Activated CD8-positive, alpha-beta T cell treated with anti-CD3 and anti-CD28 coated beads for 36 hours (primary cell): ENCODE measurements around the gene FILIP1. TPM values are rescaled to one million over a fixed set of nuclear protein-coding genes. Genes with fewer than 3 reads are reported as not detected.

Experiments used
- ATAC-seq: fragments of 200-7000 bp; cut with Tn5 transposase; one replicate; pipeline ENCODE4 v1.10.0; 2021; ENCODE audit warnings: mild to moderate bottlenecking, moderate library complexity
- CTCF ChIA-PET: fragments of 350-600 bp; sonication (Branson Sonifier 250); formaldehyde crosslinking; loops from one replicate; lab custom pipeline; 2021; ENCODE audit warnings: antibody characterized with exemption; lab: Charles Lee
- POLR2A ChIA-PET: fragments of 350-600 bp; sonication (Branson Sonifier 250); formaldehyde crosslinking; loops from one replicate; lab custom pipeline; 2021; ENCODE audit warnings: antibody characterized with exemption; lab: Charles Lee
- DNase-seq: peaks from one replicate; pipeline ENCODE4 v3.0.0-alpha.2; 2020
- H3K27ac Mint-ChIP-seq: one replicate; pipeline ENCODE4 v1.8.0; 2021; ENCODE audit warnings: mild to moderate bottlenecking, mixed read lengths
- H3K27me3 Mint-ChIP-seq: one replicate; pipeline ENCODE4 v1.8.0; 2021; ENCODE audit warnings: mixed read lengths
- H3K36me3 Mint-ChIP-seq: one replicate; pipeline ENCODE4 v1.8.0; 2021; ENCODE audit warnings: low read depth, mixed read lengths
- H3K4me1 Mint-ChIP-seq: one replicate; pipeline ENCODE4 v1.8.0; 2021; ENCODE audit warnings: low read depth, mixed read lengths
- H3K4me3 Mint-ChIP-seq: one replicate; pipeline ENCODE4 v1.8.0; 2021; ENCODE audit warnings: mild to moderate bottlenecking, moderate library complexity, mixed read lengths
- H3K9me3 Mint-ChIP-seq: one replicate; pipeline ENCODE4 v1.8.0; 2021; ENCODE audit warnings: mixed read lengths
- CTCF ChIP-seq: fragments of 200-600 bp; IDR thresholded peaks from one replicate; pipeline ENCODE4 v1.8.0; 2022; ENCODE audit warnings: antibody characterized with exemption, mild to moderate bottlenecking
- intact Hi-C: fragments of 100-400 bp; cut with micrococcal nuclease; formaldehyde crosslinking; loops from one replicate; pipeline ENCODE4 v1.10.0; 2022
- total RNA-seq, 2 experiments: library from RNA; stranded (reverse); gene quantifications; one replicate each; pipeline ENCODE4 v1.2.3, GENCODE V29; 2021

The FILIP1 gene
- total RNA-seq, 2 experiments from 2014 or later: 0.07 TPM; not detected in 1

GRCh38 chr6:75333676-75334200, 159.9 kb downstream of the FILIP1 start:
- H3K4me1 Mint-ChIP-seq: no peaks in the 10 kb centered on the region
- H3K27ac Mint-ChIP-seq: no peak overlapping the region
- H3K27me3 Mint-ChIP-seq: peaks cover 14% of the 10 kb centered on the region
- intact Hi-C loops: no loop called here
- DNase-seq (no peak), ATAC-seq (no peak)
- TF ChIP-seq CTCF: no peak
- POLR2A ChIA-PET: no interaction called here
- no peak overlapping the region for H3K4me3 Mint-ChIP-seq
- CTCF ChIA-PET: interaction anchor here (1.3 kb wide), 1 partner anchor 191 kb away, joined by 3 read pairs; no protein-coding TSS in a partner anchor
- no peaks in the 10 kb centered on the region for H3K36me3 Mint-ChIP-seq
- no peaks in the 10 kb centered on the region for H3K9me3 Mint-ChIP-seq

GRCh38 chr6:75331151-75331550, 162.4 kb downstream of the FILIP1 start:
- Mint-ChIP-seq H3K36me3 (no peaks in the 10 kb centered on the region), H3K27ac (no peak overlapping the region), H3K27me3 (peaks cover 11% of the 10 kb centered on the region), H3K4me3 (no peak overlapping the region), H3K9me3 (no peaks in the 10 kb centered on the region), H3K4me1 (no peaks in the 10 kb centered on the region)
- no peak for ATAC-seq
- no peak for TF ChIP-seq CTCF
- ChIA-PET CTCF (no interaction called here), POLR2A (no interaction called here)
- intact Hi-C loops: no loop called here
- no peak for DNase-seq

GRCh38 chr6:75329703-75330102, 163.9 kb downstream of the FILIP1 start:
- POLR2A ChIA-PET: interaction anchor here (0.6 kb wide), 1 partner anchor 328 kb away, joined by 3 read pairs; no protein-coding TSS in a partner anchor
- no peak overlapping the region for H3K4me3 Mint-ChIP-seq

GRCh38 chr6:75327807-75328206, 165.8 kb downstream of the FILIP1 start:
- DNase-seq: no peak
- ATAC-seq: no peak
- Mint-ChIP-seq H3K36me3 (no peaks in the 10 kb centered on the region), H3K27ac (no peak overlapping the region), H3K27me3 (peaks cover 14% of the 10 kb centered on the region), H3K4me3 (no peak overlapping the region), H3K4me1 (no peaks in the 10 kb centered on the region), H3K9me3 (no peaks in the 10 kb centered on the region)
- ChIA-PET CTCF (no interaction called here), POLR2A (no interaction called here)
- no peak for TF ChIP-seq CTCF
- intact Hi-C loops: no loop called here

More at GRCh38 chr6:75329703-75330102, 163.9 kb downstream of the FILIP1 start:
- no peak for TF ChIP-seq CTCF
- intact Hi-C loops: no loop called here
- Mint-ChIP-seq H3K4me1 (no peaks in the 10 kb centered on the region), H3K27ac (no peak overlapping the region), H3K27me3 (peaks cover 12% of the 10 kb centered on the region), H3K9me3 (no peaks in the 10 kb centered on the region), H3K36me3 (no peaks in the 10 kb centered on the region)
- ATAC-seq (no peak), DNase-seq (no peak)
- CTCF ChIA-PET: interaction anchor here (2.1 kb wide), 1 partner anchor 32 kb away, joined by 4 read pairs; no protein-coding TSS in a partner anchor

- Mint-ChIP-seq H3K27me3 (peaks cover 14% of the 10 kb centered on the region), H3K27ac (no peak overlapping the region), H3K4me1 (no peaks in the 10 kb centered on the region), H3K4me3 (no peak overlapping the region), H3K9me3 (no peaks in the 10 kb centered on the region), H3K36me3 (no peaks in the 10 kb centered on the region)
- ChIA-PET CTCF (no interaction called here), POLR2A (no interaction called here)
- intact Hi-C loops: no loop called here
- ATAC-seq (no peak), DNase-seq (no peak)
- no peak for TF ChIP-seq CTCF
Measured at GRCh38 chr6:75326557-75327258, 166.9 kb downstream of the FILIP1 start.
